Measurements from ENCODE around the gene ZBTB46.

Gene ZBTB46

DNA sequence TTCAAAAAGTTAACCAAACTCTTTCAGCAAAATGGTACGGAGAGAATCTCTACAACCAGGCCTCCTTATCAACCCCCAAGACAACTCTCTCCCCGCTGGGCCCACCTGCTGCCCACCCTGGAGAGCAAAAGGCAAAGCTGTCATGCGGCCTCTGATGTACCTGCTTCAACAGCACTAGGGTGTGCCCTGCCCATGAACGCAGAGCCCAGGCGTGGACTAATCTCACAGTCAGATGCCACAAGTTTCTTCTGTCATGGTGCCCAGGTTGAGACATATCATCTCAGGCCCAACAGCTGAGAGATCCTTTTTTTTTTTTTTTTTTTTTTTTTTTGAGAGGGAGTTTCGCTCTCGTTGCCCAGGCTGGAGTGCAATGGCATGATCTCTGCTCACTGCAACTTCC is 65.2 kb downstream of the ZBTB46 start:
- Histone ChIP-seq H3K4me1 (ENCODE audit: control insufficient read depth, insufficient read depth, low read length, unreplicated experiment) (no peaks in the 10 kb centered on the region), H3K79me2 (ENCODE audit: control insufficient read depth, insufficient read depth, low read length, unreplicated experiment) (no peaks in the 10 kb centered on the region), H3K27me3 (ENCODE audit: insufficient read depth, low read length) (no peaks in the 10 kb centered on the region), H3K27ac (ENCODE audit: low read depth, low read length) (no peak overlapping the region), H2AFZ (ENCODE audit: low read length, unreplicated experiment) (no peak overlapping the region), H3K36me3 (ENCODE audit: insufficient read depth, low read length) (no peaks in the 10 kb centered on the region), H3K4me3 (ENCODE audit: low read depth, low read length) (no peak overlapping the region)

DNA sequence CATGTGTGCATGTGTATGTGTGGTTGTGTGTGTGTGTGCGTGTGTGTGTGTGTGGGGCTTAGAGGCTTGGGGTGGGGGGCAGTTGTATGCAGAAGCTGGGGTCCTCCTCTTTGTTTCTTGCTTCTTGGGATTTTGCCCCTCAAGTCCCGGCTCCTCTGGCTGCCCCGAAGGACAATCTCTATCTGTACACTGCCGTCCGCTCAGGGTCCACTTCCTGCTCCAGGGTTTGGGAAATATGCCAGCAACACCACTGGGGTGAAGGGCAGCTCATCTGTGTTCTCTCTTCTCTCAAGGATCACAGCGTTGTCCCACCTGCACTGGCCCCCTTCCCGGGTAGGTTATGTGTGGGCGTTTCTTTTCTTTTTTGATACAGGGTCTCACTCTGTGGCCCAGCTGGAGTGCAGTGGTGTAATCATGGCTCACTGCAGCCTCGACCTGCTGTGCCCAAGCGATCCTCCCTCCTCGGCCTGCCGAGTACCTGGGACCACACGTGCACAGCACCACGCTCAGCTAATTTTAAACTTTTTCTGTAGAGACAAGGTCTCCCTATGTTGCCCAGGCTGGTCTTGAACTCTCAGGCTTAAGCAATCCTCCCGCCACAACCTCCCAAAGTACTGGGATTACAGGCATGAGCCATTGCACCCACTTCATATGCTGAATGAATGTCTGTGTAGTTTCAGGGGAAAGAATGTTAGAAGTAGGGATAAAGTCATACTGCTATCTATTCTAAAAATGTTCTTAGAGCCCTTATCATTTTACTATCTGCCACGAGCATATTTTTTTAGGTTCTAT is 65.8 kb downstream of the ZBTB46 start:
- no peaks in the 10 kb centered on the region for H3K27me3 ChIP-seq (ENCODE audit: insufficient read depth, low read length)
- no peaks in the 10 kb centered on the region for H3K79me2 ChIP-seq (ENCODE audit: control insufficient read depth, insufficient read depth, low read length, unreplicated experiment)
- no peak overlapping the region for H2AFZ ChIP-seq (ENCODE audit: low read length, unreplicated experiment)
- H3K4me1 ChIP-seq (ENCODE audit: control insufficient read depth, insufficient read depth, low read length, unreplicated experiment) = no peaks in the 10 kb centered on the region
- no peak overlapping the region for H3K27ac ChIP-seq (ENCODE audit: low read depth, low read length)
- no peak overlapping the region for H3K4me3 ChIP-seq (ENCODE audit: low read depth, low read length)
- no peaks in the 10 kb centered on the region for H3K36me3 ChIP-seq (ENCODE audit: insufficient read depth, low read length)

DNA sequence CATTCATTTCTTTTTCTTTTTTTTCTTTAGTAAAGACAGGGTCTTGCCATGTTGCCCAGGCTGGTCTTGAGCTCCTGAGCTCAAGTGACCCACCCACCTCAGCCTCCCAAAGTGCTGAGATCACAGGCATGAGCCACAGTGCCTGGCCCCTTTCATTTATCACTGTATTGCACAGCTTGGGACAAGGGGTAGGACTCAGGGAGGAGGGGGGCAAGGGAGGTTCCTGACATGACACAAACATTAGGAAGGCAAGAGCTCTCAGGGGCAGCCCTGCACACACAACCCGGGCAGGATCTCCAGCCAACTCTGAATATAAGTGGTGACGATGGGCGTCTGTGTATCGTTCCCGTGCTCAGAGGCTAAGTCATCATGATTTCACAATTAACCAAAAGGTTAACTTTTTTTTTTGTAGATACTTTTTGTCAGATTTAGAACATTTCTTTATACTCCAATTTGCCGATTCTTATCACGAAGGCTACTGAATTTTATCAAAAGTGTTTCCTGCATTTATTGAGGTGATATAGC is 71.6 kb downstream of the ZBTB46 start:
- Histone ChIP-seq H3K79me2 (ENCODE audit: control insufficient read depth, insufficient read depth, low read length, unreplicated experiment) (no peaks in the 10 kb centered on the region), H3K27ac (ENCODE audit: low read depth, low read length) (no peak overlapping the region), H2AFZ (ENCODE audit: low read length, unreplicated experiment) (no peak overlapping the region), H3K4me1 (ENCODE audit: control insufficient read depth, insufficient read depth, low read length, unreplicated experiment) (no peaks in the 10 kb centered on the region), H3K36me3 (ENCODE audit: insufficient read depth, low read length) (no peaks in the 10 kb centered on the region), H3K27me3 (ENCODE audit: insufficient read depth, low read length) (no peaks in the 10 kb centered on the region), H3K4me3 (ENCODE audit: low read depth, low read length) (no peak overlapping the region)

DNA sequence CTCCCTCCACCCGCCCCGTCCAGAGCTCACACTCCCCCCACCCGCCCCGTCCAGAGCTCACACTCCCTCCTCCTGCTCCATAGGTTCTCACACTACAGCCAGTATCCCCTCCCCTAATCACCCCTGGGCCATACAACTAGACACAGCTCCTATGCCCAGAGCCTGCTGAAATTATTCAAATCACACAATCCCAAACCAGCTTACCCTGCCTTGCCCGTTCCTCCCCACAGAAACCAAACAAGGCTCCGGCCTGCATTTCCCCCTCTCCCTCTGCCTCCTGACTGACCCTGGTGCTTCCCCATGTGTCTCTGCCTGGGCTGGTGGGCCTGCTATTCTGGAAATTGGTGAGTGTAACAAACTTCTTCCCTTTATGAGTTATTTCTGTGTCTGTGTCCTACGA is 72.9 kb downstream of the ZBTB46 start:
- H3K27ac ChIP-seq (ENCODE audit: low read depth, low read length) = no peak overlapping the region
- H3K4me1 ChIP-seq (ENCODE audit: control insufficient read depth, insufficient read depth, low read length, unreplicated experiment) = no peaks in the 10 kb centered on the region
- no peaks in the 10 kb centered on the region for H3K27me3 ChIP-seq (ENCODE audit: insufficient read depth, low read length)
- no peak overlapping the region for H2AFZ ChIP-seq (ENCODE audit: low read length, unreplicated experiment)
- H3K4me3 ChIP-seq (ENCODE audit: low read depth, low read length) = no peak overlapping the region
- no peaks in the 10 kb centered on the region for H3K79me2 ChIP-seq (ENCODE audit: control insufficient read depth, insufficient read depth, low read length, unreplicated experiment)
- H3K36me3 ChIP-seq (ENCODE audit: insufficient read depth, low read length) = no peaks in the 10 kb centered on the region

DNA sequence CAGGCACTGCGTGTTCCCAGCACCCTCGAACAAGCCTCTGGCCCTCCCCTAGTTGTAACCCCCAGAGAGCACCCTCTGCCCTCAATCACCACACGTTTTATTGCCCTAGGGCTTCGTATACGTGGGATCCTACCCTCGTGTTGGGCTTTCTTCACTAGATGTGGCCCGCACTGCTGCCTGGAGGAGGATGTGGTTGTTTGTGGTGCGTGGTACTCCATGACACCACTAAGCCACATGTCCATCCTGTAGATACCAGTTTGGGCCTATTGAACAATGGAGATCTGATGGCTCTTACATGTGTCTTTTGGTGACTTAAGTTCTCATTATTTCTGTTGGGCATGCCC is 74.4 kb downstream of the ZBTB46 start:
- Histone ChIP-seq H3K4me3 (ENCODE audit: low read depth, low read length) (no peak overlapping the region), H3K27ac (ENCODE audit: low read depth, low read length) (no peak overlapping the region), H3K27me3 (ENCODE audit: insufficient read depth, low read length) (no peaks in the 10 kb centered on the region), H2AFZ (ENCODE audit: low read length, unreplicated experiment) (no peak overlapping the region), H3K79me2 (ENCODE audit: control insufficient read depth, insufficient read depth, low read length, unreplicated experiment) (no peaks in the 10 kb centered on the region), H3K4me1 (ENCODE audit: control insufficient read depth, insufficient read depth, low read length, unreplicated experiment) (no peaks in the 10 kb centered on the region), H3K36me3 (ENCODE audit: insufficient read depth, low read length) (no peaks in the 10 kb centered on the region)

DNA sequence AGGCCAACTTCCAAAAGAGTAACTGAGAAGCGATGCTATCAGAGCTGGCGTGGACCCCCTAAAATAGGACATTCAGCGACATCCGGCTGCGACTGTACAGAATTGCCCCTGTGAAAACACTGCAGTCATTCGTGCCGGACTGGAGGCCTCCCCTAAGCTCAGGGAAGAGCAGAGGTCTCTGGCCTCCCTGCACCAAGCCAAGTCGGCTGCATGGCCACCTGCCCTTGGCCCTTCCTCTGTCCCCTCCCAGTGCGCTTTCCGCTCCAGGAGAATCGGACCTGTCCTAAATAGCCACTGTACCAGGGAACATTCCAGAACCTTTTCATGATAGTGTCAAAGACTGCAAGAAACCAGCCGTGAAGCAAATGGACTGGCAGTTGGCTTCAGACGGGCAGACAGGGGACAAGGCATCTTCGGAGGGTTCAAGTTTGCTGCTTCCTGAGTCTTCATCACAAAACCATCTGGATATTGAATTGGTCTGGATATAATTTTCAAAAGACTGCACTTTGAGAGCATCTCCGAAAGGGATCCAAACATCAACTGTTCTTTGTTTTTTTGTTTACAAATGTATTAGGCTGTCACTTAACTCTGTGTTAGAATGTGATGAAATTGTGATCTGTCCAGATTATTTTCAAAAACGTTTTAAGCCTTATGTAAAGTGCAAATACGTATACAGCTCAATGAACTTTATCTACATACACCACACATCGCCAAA is 75.0 kb downstream of the ZBTB46 start:
- Histone ChIP-seq H3K79me2 (ENCODE audit: control insufficient read depth, insufficient read depth, low read length, unreplicated experiment) (no peaks in the 10 kb centered on the region), H3K27ac (ENCODE audit: low read depth, low read length) (no peak overlapping the region), H3K36me3 (ENCODE audit: insufficient read depth, low read length) (no peaks in the 10 kb centered on the region), H3K27me3 (ENCODE audit: insufficient read depth, low read length) (no peaks in the 10 kb centered on the region), H2AFZ (ENCODE audit: low read length, unreplicated experiment) (no peak overlapping the region), H3K4me3 (ENCODE audit: low read depth, low read length) (no peak overlapping the region), H3K4me1 (ENCODE audit: control insufficient read depth, insufficient read depth, low read length, unreplicated experiment) (no peaks in the 10 kb centered on the region)

DNA sequence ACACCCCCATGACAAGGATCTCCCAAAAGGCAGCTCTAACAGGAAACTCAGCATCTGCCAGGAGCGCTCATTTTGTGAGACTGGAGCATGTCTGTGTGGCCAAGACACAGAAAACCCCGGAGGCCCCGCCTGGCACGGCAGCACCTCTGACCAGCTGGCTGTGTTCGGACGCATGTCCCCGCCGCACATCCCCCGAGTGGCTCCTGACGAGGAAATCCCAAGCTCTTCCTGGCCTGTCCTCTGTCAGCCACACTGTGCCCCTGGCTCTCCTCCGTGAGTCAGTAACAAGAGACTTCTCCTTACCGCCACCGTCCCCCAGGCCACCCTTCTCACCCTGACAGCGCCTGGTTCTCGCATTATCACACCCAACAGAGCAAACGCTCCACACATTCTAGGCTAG is 77.1 kb downstream of the ZBTB46 start:
- Histone ChIP-seq H2AFZ (ENCODE audit: low read length, unreplicated experiment) (no peak overlapping the region), H3K27ac (ENCODE audit: low read depth, low read length) (no peak overlapping the region), H3K36me3 (ENCODE audit: insufficient read depth, low read length) (no peaks in the 10 kb centered on the region), H3K27me3 (ENCODE audit: insufficient read depth, low read length) (no peaks in the 10 kb centered on the region), H3K79me2 (ENCODE audit: control insufficient read depth, insufficient read depth, low read length, unreplicated experiment) (no peaks in the 10 kb centered on the region), H3K4me1 (ENCODE audit: control insufficient read depth, insufficient read depth, low read length, unreplicated experiment) (no peaks in the 10 kb centered on the region), H3K4me3 (ENCODE audit: low read depth, low read length) (no peak overlapping the region)

DNA sequence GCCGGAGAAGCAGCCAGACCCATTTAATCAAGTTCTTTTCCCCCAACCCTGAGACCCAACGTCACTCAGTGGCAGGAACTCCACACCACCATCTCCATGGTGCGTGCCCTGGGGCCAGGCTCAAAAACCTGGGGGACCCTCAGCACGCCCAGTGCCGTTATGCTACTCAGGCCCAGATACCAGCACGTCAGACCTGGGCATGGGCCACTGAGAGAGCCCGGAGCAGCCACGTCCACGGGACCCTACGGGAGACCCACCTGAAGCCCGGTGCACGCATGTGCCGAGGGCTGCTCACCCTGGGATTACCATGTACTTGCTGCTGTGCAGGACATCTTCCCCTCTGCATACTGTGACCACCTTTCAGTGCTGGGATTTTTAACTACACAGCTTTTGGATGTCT is 77.7 kb downstream of the ZBTB46 start:
- Histone ChIP-seq H2AFZ (ENCODE audit: low read length, unreplicated experiment) (no peak overlapping the region), H3K4me1 (ENCODE audit: control insufficient read depth, insufficient read depth, low read length, unreplicated experiment) (no peaks in the 10 kb centered on the region), H3K36me3 (ENCODE audit: insufficient read depth, low read length) (no peaks in the 10 kb centered on the region), H3K4me3 (ENCODE audit: low read depth, low read length) (no peak overlapping the region), H3K27me3 (ENCODE audit: insufficient read depth, low read length) (no peaks in the 10 kb centered on the region), H3K79me2 (ENCODE audit: control insufficient read depth, insufficient read depth, low read length, unreplicated experiment) (no peaks in the 10 kb centered on the region), H3K27ac (ENCODE audit: low read depth, low read length) (no peak overlapping the region)

DNA sequence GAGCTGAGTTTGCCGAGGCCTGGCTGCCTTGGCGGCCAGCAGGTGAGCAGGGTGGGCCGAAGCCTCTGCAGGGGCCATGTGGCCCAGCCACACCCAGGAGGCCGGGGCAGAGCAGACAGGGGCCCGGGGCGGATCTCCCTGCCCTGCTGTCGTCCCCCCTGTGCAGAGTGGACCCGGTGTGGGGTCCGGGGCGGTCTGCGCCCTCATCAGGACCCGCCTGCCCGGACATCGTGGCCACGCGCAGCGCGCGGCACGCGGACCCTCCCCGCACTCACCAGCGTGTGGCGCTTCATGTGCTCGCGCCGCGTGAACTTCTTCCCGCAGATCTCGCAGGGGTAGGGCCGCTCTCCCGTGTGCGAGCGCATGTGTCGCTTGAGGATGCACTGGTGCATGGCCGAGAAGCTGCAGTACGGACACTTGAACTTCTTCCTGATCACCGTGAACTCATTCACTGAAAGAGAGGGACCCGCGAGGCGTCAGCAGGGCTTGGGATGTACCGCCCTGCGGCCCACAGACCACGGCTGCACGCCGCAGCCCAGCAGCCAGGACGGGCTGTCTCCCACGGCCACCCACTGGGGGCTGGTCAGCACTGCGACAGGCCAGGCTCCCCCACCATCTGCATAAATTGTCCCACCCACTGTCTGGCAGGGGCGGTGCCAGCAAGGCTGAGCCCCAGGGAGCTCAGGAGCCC is 78.5 kb downstream of the ZBTB46 start:
- no peaks in the 10 kb centered on the region for H3K4me1 ChIP-seq (ENCODE audit: control insufficient read depth, insufficient read depth, low read length, unreplicated experiment)
- H3K27me3 ChIP-seq (ENCODE audit: insufficient read depth, low read length) = no peaks in the 10 kb centered on the region
- H3K4me3 ChIP-seq (ENCODE audit: low read depth, low read length) = no peak overlapping the region
- no peaks in the 10 kb centered on the region for H3K79me2 ChIP-seq (ENCODE audit: control insufficient read depth, insufficient read depth, low read length, unreplicated experiment)
- H3K27ac ChIP-seq (ENCODE audit: low read depth, low read length) = no peak overlapping the region
- H3K36me3 ChIP-seq (ENCODE audit: insufficient read depth, low read length) = no peaks in the 10 kb centered on the region
- H2AFZ ChIP-seq (ENCODE audit: low read length, unreplicated experiment) = no peak overlapping the region

DNA sequence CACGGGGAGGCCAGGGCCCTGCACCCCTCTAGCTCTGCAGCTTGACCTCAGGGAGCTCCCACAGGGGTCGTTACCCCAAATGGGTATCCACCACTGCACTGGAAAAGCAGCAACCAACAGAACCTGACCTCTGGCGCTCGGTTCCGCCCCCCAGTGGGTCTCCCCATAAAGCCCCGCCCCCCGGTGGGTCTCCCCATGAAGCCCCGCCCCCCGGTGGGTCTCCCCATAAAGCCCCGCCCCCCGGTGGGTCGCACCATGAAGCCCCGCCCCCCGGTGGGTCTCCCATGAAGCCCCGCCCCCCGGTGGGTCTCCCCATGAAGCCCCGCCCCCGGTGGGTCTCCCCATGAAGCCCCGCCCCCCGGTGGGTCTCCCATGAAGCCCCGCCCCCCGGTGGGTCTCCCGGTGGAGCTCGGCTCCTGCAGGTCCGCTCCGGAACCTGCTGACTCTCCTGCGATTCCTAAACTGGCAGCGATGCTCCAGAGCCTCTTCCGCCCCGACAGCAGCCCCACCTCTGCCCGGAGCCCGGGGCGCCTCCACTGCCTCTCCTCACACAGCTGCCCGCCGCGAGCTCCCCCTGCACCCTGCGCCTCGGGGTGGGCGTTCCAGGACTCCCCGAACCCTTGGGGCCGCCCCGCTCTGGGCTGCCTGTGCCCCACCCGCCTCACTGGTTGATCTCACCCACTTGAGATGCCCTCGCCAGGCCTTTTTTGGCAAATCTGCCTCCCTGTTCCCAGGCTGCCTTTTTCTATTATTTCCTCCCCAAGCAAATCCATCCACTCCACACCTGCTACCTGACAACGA is 79.4 kb downstream of the ZBTB46 start:
- no peak overlapping the region for H2AFZ ChIP-seq (ENCODE audit: low read length, unreplicated experiment)
- H3K27me3 ChIP-seq (ENCODE audit: insufficient read depth, low read length) = no peaks in the 10 kb centered on the region
- no peaks in the 10 kb centered on the region for H3K36me3 ChIP-seq (ENCODE audit: insufficient read depth, low read length)
- no peaks in the 10 kb centered on the region for H3K79me2 ChIP-seq (ENCODE audit: control insufficient read depth, insufficient read depth, low read length, unreplicated experiment)
- no peaks in the 10 kb centered on the region for H3K4me1 ChIP-seq (ENCODE audit: control insufficient read depth, insufficient read depth, low read length, unreplicated experiment)
- H3K4me3 ChIP-seq (ENCODE audit: low read depth, low read length) = no peak overlapping the region
- no peak overlapping the region for H3K27ac ChIP-seq (ENCODE audit: low read depth, low read length)
